ENCODE results near the gene ZCRB1. TPM values are rescaled to one million over a fixed set of nuclear protein-coding genes. Genes with fewer than 3 reads are reported as not detected.

Gene ZCRB1, protein sequence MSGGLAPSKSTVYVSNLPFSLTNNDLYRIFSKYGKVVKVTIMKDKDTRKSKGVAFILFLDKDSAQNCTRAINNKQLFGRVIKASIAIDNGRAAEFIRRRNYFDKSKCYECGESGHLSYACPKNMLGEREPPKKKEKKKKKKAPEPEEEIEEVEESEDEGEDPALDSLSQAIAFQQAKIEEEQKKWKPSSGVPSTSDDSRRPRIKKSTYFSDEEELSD
- 10 to 100 TPM; 25.2 to 27.2 TPM for total RNA-seq

- peak within 1 kb of the TSS; percentile 97 for H3K4me3 ChIP-seq
- H3K27ac ChIP-seq: peak within 1 kb of the TSS; percentile 85 to 89
- no peaks in the 10 kb centered on the region for H3K9me3 ChIP-seq
- peak; percentile 57 for ATAC-seq (ENCODE audit: insufficient number of reproducible peaks, low FRiP score, low read depth)
- H3K27me3 ChIP-seq (replicated peaks; ENCODE audit: insufficient read depth): no peaks in the 10 kb centered on the region
- TF ChIP-seq CTCF (IDR thresholded peaks at IDR 0.05): no peak
- peak; percentile 49 for DNase-seq (ENCODE audit: low spot score)
- H3K36me3 ChIP-seq: peaks cover 4% of the 10 kb centered on the region
- H3K4me1 ChIP-seq (ENCODE audit: control insufficient read depth in 1 of 2, low read depth in 2 of 2): peaks cover 19 to 30% of the 10 kb centered on the region in 2 donors
These were observed at the start of gene ZCRB1, which contains the start of gene PPHLN1 for GRCh38 chr12:42325653-42326474. TSS of gene ZCRB1 (minus strand) at chr12:42326094. CDS start at chr12:42324102, 1,992 bp downstream. TSS of gene PPHLN1 (plus strand) at chr12:42326167. CDS start at chr12:42335903, 9,736 bp downstream.

- H3K27ac ChIP-seq: no peak overlapping the region
- H3K4me3 ChIP-seq: no peak overlapping the region
- H3K9me3 ChIP-seq: no peaks in the 10 kb centered on the region
- no peak for ATAC-seq (ENCODE audit: insufficient number of reproducible peaks, low FRiP score, low read depth)
- TF ChIP-seq CTCF (IDR thresholded peaks at IDR 0.05): no peak
- no peaks in the 10 kb centered on the region for H3K27me3 ChIP-seq (replicated peaks; ENCODE audit: insufficient read depth)
- H3K4me1 ChIP-seq (ENCODE audit: control insufficient read depth in 1 of 2, low read depth in 2 of 2): no peaks in the 10 kb centered on the region
- DNase-seq (ENCODE audit: low spot score): no peak
- no peaks in the 10 kb centered on the region for H3K36me3 ChIP-seq
These were observed 47.8 kb upstream of the ZCRB1 start for GRCh38 chr12:42373669-42374068.

- H3K36me3 ChIP-seq: no peaks in the 10 kb centered on the region
- H3K4me1 ChIP-seq (ENCODE audit: control insufficient read depth in 1 of 2, low read depth in 2 of 2): no peaks in the 10 kb centered on the region
- H3K27me3 ChIP-seq (replicated peaks; ENCODE audit: insufficient read depth): no peaks in the 10 kb centered on the region
- peak; percentile 71 for TF ChIP-seq CTCF (IDR thresholded peaks at IDR 0.05)
- H3K27ac ChIP-seq: no peak overlapping the region
- no peak overlapping the region for H3K4me3 ChIP-seq
- no peak for DNase-seq (ENCODE audit: low spot score)
- no peak for ATAC-seq (ENCODE audit: insufficient number of reproducible peaks, low FRiP score, low read depth)
- no peaks in the 10 kb centered on the region for H3K9me3 ChIP-seq
These were observed 46.4 kb upstream of the ZCRB1 start for GRCh38 chr12:42372154-42372791.

DNA sequence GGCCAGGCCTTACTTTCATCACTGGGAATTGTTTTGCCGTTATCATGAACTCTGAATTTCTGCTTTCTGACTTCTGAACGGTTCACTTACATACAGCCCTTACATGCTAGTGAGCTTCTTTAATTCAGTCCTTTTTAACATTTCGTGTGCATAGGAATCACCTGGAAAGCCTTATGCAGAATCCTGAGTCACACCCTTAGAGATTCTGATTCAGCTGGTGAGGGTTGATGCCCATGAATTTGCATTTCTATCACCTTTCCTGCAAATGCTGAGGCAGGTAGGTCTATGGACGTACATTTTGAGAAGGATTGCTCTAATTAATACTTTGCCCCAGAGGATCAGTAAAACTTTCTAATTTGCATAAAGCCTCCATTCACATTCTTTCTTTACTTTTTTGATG lies 44.1 kb upstream of the ZCRB1 start:
- H3K27ac ChIP-seq: no peak overlapping the region
- H3K36me3 ChIP-seq: no peaks in the 10 kb centered on the region
- H3K9me3 ChIP-seq: no peaks in the 10 kb centered on the region
- ATAC-seq (ENCODE audit: insufficient number of reproducible peaks, low FRiP score, low read depth): no peak
- no peak overlapping the region for H3K4me3 ChIP-seq
- TF ChIP-seq CTCF (IDR thresholded peaks at IDR 0.05): no peak
- no peak for DNase-seq (ENCODE audit: low spot score)
- no peaks in the 10 kb centered on the region for H3K27me3 ChIP-seq (replicated peaks; ENCODE audit: insufficient read depth)
- peaks cover 0 to 6% of the 10 kb centered on the region in 2 donors for H3K4me1 ChIP-seq (ENCODE audit: control insufficient read depth in 1 of 2, low read depth in 2 of 2)

DNA sequence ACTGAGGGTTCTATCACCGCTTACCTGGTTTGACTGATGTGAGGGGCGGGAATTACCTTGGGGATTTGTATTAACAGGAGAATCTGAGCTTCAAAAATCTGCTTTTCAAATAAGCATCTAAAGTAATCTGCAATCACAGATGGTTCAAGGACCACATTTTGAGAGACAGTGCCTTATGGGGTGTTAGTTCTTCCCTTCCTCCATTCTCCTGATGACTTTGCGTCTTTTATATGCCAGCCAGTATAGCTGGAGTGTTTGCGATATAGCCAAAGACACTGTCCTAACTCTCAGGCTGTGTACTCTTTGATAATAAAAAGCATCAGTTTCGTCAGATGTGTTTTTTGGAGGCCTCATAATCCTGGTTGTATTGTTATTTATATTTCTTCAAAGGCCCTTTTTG lies 39.6 kb upstream of the ZCRB1 start:
- H3K27me3 ChIP-seq (replicated peaks; ENCODE audit: insufficient read depth): no peaks in the 10 kb centered on the region
- TF ChIP-seq CTCF (IDR thresholded peaks at IDR 0.05): no peak
- H3K27ac ChIP-seq: no peak overlapping the region
- H3K4me1 ChIP-seq (ENCODE audit: control insufficient read depth in 1 of 2, low read depth in 2 of 2): peaks cover 0 to 11% of the 10 kb centered on the region in 2 donors
- no peaks in the 10 kb centered on the region for H3K36me3 ChIP-seq
- DNase-seq (ENCODE audit: low spot score) (no peak), ATAC-seq (ENCODE audit: insufficient number of reproducible peaks, low FRiP score, low read depth) (no peak)
- H3K9me3 ChIP-seq: no peaks in the 10 kb centered on the region
- H3K4me3 ChIP-seq: no peak overlapping the region
